ENCODE data around the gene ZHX3.

ZHX3 gene

DNA sequence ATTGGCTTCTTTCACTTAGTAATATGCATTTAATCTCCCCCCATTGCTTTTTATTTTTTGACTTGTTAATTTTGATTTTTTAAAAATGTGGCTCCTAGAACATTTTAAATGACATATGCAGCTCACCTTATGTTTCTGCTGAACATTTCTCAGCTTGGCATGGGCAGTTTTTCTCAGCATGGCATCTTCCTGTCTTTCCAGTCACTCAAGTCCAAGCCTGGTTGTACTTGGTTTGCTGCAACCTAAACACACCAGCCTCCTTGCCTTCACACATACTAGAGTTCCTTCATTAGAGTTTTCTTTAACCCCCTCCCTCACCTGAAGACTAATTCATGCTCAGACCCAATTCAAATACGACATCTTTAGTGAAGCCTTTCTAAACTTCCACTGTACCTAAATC, 86.4 kb downstream of the ZHX3 start:
- Histone ChIP-seq H3K4me1 (ENCODE audit: control insufficient read depth, low read length) (peaks cover 6% of the 10 kb centered on the region), H3K36me3 (ENCODE audit: control insufficient read depth, low read length) (no peaks in the 10 kb centered on the region), H3K9me2 (replicated peaks; ENCODE audit: control insufficient read depth, low read length) (no peaks in the 10 kb centered on the region), H3K79me2 (ENCODE audit: control insufficient read depth, low read length) (no peaks in the 10 kb centered on the region), H3K27ac (ENCODE audit: low read depth, low read length) (no peak overlapping the region), H3K9me3 (ENCODE audit: control insufficient read depth, insufficient read depth, low read length) (no peaks in the 10 kb centered on the region), H4K20me1 (ENCODE audit: control insufficient read depth, insufficient read depth, low read depth, low read length) (no peaks in the 10 kb centered on the region), H3K27me3 (ENCODE audit: control insufficient read depth, low read length) (no peaks in the 10 kb centered on the region), H3K4me3 (ENCODE audit: low read length) (no peak overlapping the region), H3K4me2 (ENCODE audit: low read length) (no peak overlapping the region), H3F3A (ENCODE audit: control insufficient read depth, insufficient read depth) (no peaks in the 10 kb centered on the region)
- TF ChIP-seq, protein P1, sequence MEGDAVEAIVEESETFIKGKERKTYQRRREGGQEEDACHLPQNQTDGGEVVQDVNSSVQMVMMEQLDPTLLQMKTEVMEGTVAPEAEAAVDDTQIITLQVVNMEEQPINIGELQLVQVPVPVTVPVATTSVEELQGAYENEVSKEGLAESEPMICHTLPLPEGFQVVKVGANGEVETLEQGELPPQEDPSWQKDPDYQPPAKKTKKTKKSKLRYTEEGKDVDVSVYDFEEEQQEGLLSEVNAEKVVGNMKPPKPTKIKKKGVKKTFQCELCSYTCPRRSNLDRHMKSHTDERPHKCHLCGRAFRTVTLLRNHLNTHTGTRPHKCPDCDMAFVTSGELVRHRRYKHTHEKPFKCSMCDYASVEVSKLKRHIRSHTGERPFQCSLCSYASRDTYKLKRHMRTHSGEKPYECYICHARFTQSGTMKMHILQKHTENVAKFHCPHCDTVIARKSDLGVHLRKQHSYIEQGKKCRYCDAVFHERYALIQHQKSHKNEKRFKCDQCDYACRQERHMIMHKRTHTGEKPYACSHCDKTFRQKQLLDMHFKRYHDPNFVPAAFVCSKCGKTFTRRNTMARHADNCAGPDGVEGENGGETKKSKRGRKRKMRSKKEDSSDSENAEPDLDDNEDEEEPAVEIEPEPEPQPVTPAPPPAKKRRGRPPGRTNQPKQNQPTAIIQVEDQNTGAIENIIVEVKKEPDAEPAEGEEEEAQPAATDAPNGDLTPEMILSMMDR (IDR thresholded peaks at IDR 0.05; ENCODE audit: low read depth, low read length, poor library complexity, severe bottlenecking), result no peak
- no peak for TF ChIP-seq EZH2phosphoT487 (IDR thresholded peaks at IDR 0.05; ENCODE audit: borderline replicate concordance, low read length)

DNA sequence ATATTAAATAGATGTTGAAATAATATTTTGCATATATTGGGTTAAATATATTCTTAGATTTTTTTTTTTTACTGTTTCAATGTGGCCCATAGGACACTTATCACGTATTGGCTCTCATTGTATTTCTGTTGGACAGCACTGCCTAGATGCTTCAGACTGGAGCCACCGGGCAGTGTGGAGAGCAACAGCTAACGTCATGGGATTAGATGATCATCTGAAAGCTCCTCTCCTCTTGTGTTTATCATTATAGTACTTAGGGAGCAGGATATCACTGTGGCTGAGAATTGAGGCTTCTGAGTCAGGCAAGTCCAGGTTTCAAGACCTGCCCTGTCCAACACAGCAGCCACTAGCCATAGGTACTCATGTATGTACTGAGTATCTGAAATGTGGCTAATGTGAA, 87.4 kb downstream of the ZHX3 start:
- H3K4me2 ChIP-seq (ENCODE audit: low read length), result no peak overlapping the region
- no peaks in the 10 kb centered on the region for H3K9me2 ChIP-seq (replicated peaks; ENCODE audit: control insufficient read depth, low read length)

DNA sequence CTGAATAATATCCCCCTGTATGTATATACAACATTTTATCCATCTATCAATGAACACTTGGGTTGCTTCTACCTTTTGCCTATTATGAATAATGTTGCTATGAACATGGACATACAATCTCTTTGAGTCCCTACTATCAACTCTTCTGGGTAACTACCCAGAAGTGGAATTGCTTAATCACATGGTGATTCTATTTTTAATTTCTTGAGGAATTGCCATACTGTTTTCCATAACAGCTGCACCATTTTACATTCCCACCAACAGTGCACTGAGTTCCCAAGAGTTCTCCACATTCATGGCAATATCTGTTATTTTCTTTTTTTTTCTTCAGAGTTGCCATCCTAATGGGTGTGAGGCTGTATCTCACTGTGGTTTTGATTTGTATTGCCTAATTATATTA, 88.3 kb downstream of the ZHX3 start:
- H3K4me3 ChIP-seq (ENCODE audit: low read length), result no peak overlapping the region
- no peaks in the 10 kb centered on the region for H3K27me3 ChIP-seq (ENCODE audit: control insufficient read depth, low read length)
- no peak overlapping the region for H3K4me2 ChIP-seq (ENCODE audit: low read length)
- H3K4me1 ChIP-seq (ENCODE audit: control insufficient read depth, low read length), result peaks cover 6% of the 10 kb centered on the region
- no peaks in the 10 kb centered on the region for H3K79me2 ChIP-seq (ENCODE audit: control insufficient read depth, low read length)
- no peaks in the 10 kb centered on the region for H3F3A ChIP-seq (ENCODE audit: control insufficient read depth, insufficient read depth)
- H4K20me1 ChIP-seq (ENCODE audit: control insufficient read depth, insufficient read depth, low read depth, low read length), result no peaks in the 10 kb centered on the region
- no peak for TF ChIP-seq EZH2phosphoT487 (IDR thresholded peaks at IDR 0.05; ENCODE audit: borderline replicate concordance, low read length)
- TF ChIP-seq, protein P1 (IDR thresholded peaks at IDR 0.05; ENCODE audit: low read depth, low read length, poor library complexity, severe bottlenecking), result no peak
- no peaks in the 10 kb centered on the region for H3K9me3 ChIP-seq (ENCODE audit: control insufficient read depth, insufficient read depth, low read length)
- no peaks in the 10 kb centered on the region for H3K36me3 ChIP-seq (ENCODE audit: control insufficient read depth, low read length)
- no peaks in the 10 kb centered on the region for H3K9me2 ChIP-seq (replicated peaks; ENCODE audit: control insufficient read depth, low read length)
- H3K27ac ChIP-seq (ENCODE audit: low read depth, low read length), result no peak overlapping the region

More for the DNA sequence above, 87.4 kb downstream of the ZHX3 start:
- Histone ChIP-seq H3K4me3 (ENCODE audit: low read length) (no peak overlapping the region), H3K27me3 (ENCODE audit: control insufficient read depth, low read length) (no peaks in the 10 kb centered on the region), H4K20me1 (ENCODE audit: control insufficient read depth, insufficient read depth, low read depth, low read length) (no peaks in the 10 kb centered on the region), H3K4me1 (ENCODE audit: control insufficient read depth, low read length) (peaks cover 6% of the 10 kb centered on the region), H3K27ac (ENCODE audit: low read depth, low read length) (no peak overlapping the region), H3F3A (ENCODE audit: control insufficient read depth, insufficient read depth) (no peaks in the 10 kb centered on the region), H3K79me2 (ENCODE audit: control insufficient read depth, low read length) (no peaks in the 10 kb centered on the region), H3K36me3 (ENCODE audit: control insufficient read depth, low read length) (no peaks in the 10 kb centered on the region), H3K9me3 (ENCODE audit: control insufficient read depth, insufficient read depth, low read length) (no peaks in the 10 kb centered on the region)
- TF ChIP-seq, protein P1 (IDR thresholded peaks at IDR 0.05; ENCODE audit: low read depth, low read length, poor library complexity, severe bottlenecking), result no peak
- no peak for TF ChIP-seq EZH2phosphoT487 (IDR thresholded peaks at IDR 0.05; ENCODE audit: borderline replicate concordance, low read length)

DNA sequence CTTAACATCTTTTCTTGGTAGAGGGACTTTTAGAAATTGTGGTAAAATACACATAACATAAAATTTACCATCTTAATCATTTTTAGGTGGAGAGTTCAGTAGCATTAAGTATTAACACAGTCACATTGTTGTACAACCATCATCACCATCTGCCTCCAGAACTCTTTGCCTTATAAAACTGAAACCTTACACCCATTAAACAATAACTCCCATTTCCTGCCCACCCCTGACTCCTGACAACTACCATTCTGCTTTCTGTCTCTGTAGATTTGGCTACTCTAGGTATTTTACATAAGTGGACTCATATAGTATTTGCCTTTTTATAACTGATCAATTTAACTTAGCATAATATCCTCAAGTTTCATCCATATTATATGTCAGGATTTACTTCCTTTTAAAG, 88.7 kb downstream of the ZHX3 start:
- Histone ChIP-seq H3K9me2 (replicated peaks; ENCODE audit: control insufficient read depth, low read length) (no peaks in the 10 kb centered on the region), H4K20me1 (ENCODE audit: control insufficient read depth, insufficient read depth, low read depth, low read length) (no peaks in the 10 kb centered on the region), H3F3A (ENCODE audit: control insufficient read depth, insufficient read depth) (no peaks in the 10 kb centered on the region), H3K9me3 (ENCODE audit: control insufficient read depth, insufficient read depth, low read length) (no peaks in the 10 kb centered on the region), H3K36me3 (ENCODE audit: control insufficient read depth, low read length) (no peaks in the 10 kb centered on the region), H3K4me3 (ENCODE audit: low read length) (no peak overlapping the region), H3K27me3 (ENCODE audit: control insufficient read depth, low read length) (no peaks in the 10 kb centered on the region), H3K79me2 (ENCODE audit: control insufficient read depth, low read length) (no peaks in the 10 kb centered on the region), H3K27ac (ENCODE audit: low read depth, low read length) (no peak overlapping the region), H3K4me2 (ENCODE audit: low read length) (no peak overlapping the region), H3K4me1 (ENCODE audit: control insufficient read depth, low read length) (peaks cover 6% of the 10 kb centered on the region)
- TF ChIP-seq, protein P1 (IDR thresholded peaks at IDR 0.05; ENCODE audit: low read depth, low read length, poor library complexity, severe bottlenecking), result no peak
- TF ChIP-seq EZH2phosphoT487 (IDR thresholded peaks at IDR 0.05; ENCODE audit: borderline replicate concordance, low read length), result no peak

All from DOHH2 (cell line).